B cell (primary cell): ENCODE data around the gene MYO18A. TPM values are rescaled to one million over a fixed set of nuclear protein-coding genes. Genes with fewer than 3 reads are reported as not detected.

Experiments used
- ATAC-seq: fragments of 200-7000 bp; cut with Tn5 transposase; one replicate; pipeline ENCODE4 v1.10.0; 2021; ENCODE audit warnings: low read depth, mild to moderate bottlenecking, moderate number of reproducible peaks, moderate library complexity
- CTCF ChIA-PET: fragments of 350-600 bp; sonication (Branson Sonifier 250); formaldehyde crosslinking; loops from one replicate; lab custom pipeline; 2021; ENCODE audit warnings: antibody characterized with exemption, inconsistent platforms; lab: Charles Lee
- POLR2A ChIA-PET: fragments of 350-600 bp; sonication (Branson Sonifier 250); formaldehyde crosslinking; loops from one replicate; lab custom pipeline; 2021; ENCODE audit warnings: antibody characterized with exemption; lab: Charles Lee
- DNase-seq: peaks from one replicate; pipeline ENCODE4 v3.0.0; 2013
- H2AFZ ChIP-seq: 2 replicates; pipeline ENCODE4 v1.6.1; 2012; ENCODE audit warnings: mild to moderate bottlenecking, low read depth, low read length; ENCODE audit not compliant: insufficient read depth, poor library complexity, severe bottlenecking
- H3K27ac ChIP-seq, 2 donors: 1 replicate in 1 of 2; 2 replicates in 1 of 2; pipeline ENCODE4 v1.5.1; 2012 to 2013; ENCODE audit warnings: low read length in 2 of 2, mild to moderate bottlenecking in 2 of 2, moderate library complexity in 1 of 2
- H3K27me3 ChIP-seq, 4 experiments: fragments of 200-600 bp in 1 of 4; sonication (generic) in 1 of 4; replicated peaks in 1 of 4; 1 replicate in 2 of 4; 2 replicates in 2 of 4; pipeline versions ENCODE4 v1.6.1 to v1.7.0; 2013 to 2016; ENCODE audit warnings: low read length in 3 of 4, mild to moderate bottlenecking in 2 of 4, mixed read lengths in 1 of 4, moderate library complexity in 1 of 4; ENCODE audit not compliant: insufficient read depth in 4 of 4, control insufficient read depth in 3 of 4; ENCODE audit errors: control extremely low read depth in 1 of 4
- H3K36me3 ChIP-seq, 2 experiments: replicated peaks in 1 of 2; 1 replicate in 1 of 2; 2 replicates in 1 of 2; pipeline versions ENCODE4 v1.6.1 to v1.7.1; 2013; ENCODE audit warnings: low read length in 1 of 2; ENCODE audit not compliant: insufficient read depth in 2 of 2, control insufficient read depth in 1 of 2; ENCODE audit errors: control extremely low read depth in 1 of 2, extremely low read depth in 1 of 2
- H3K4me1 ChIP-seq, 2 donors: fragments of 200-600 bp in 1 of 2; sonication (generic) in 1 of 2; 1 replicate in 1 of 2; 2 replicates in 1 of 2; pipeline versions ENCODE4 v1.5.1 to v1.6.1; 2013 to 2017; ENCODE audit warnings: low read length in 2 of 2; ENCODE audit not compliant: control insufficient read depth in 2 of 2, insufficient read depth in 2 of 2
- H3K4me2 ChIP-seq: replicated peaks from 2 replicates; pipeline ENCODE3; 2012; ENCODE audit warnings: mild to moderate bottlenecking, low read depth, low read length; ENCODE audit not compliant: poor library complexity, severe bottlenecking
- H3K4me3 ChIP-seq, 5 experiments: fragments of 200-600 bp in 1 of 5; sonication (generic) in 1 of 5; 1 replicate in 3 of 5; 2 replicates in 2 of 5; pipeline versions ENCODE4 v1.5.1 to v1.7.0; 2011 to 2016; ENCODE audit warnings: low read length in 4 of 5, mild to moderate bottlenecking in 4 of 5, low read depth in 2 of 5, control low read depth in 1 of 5, moderate library complexity in 1 of 5; ENCODE audit not compliant: insufficient read depth in 1 of 5; ENCODE audit errors: control extremely low read depth in 1 of 5, extremely low read depth in 1 of 5
- H3K79me2 ChIP-seq: fragments of 200-600 bp; sonication (generic); one replicate; pipeline ENCODE4 v1.6.0; 2016; ENCODE audit warnings: low read length; ENCODE audit not compliant: control insufficient read depth, insufficient read depth
- H3K9ac ChIP-seq: fragments of 200-600 bp; sonication (generic); 2 replicates; pipeline ENCODE4 v1.6.1; 2017; ENCODE audit warnings: mild to moderate bottlenecking, low read length, moderate library complexity
- H3K9me3 ChIP-seq, 3 donors: one replicate each; pipeline versions ENCODE4 v1.6.1 to v1.7.1; 2013; ENCODE audit warnings: low read length in 2 of 3; ENCODE audit not compliant: control insufficient read depth in 2 of 3, insufficient read depth in 1 of 3; ENCODE audit errors: control extremely low read depth in 1 of 3
- H4K20me1 ChIP-seq: 2 replicates; pipeline ENCODE4 v1.6.0; 2012; ENCODE audit warnings: mild to moderate bottlenecking, low read length; ENCODE audit not compliant: insufficient read depth, control insufficient read depth, poor library complexity, severe bottlenecking
- H3K27ac Mint-ChIP-seq: one replicate; pipeline ENCODE4 v1.8.0; 2021; ENCODE audit warnings: mixed read lengths
- H3K27me3 Mint-ChIP-seq: one replicate; pipeline ENCODE4 v1.8.0; 2021; ENCODE audit warnings: mixed read lengths
- H3K4me1 Mint-ChIP-seq: one replicate; pipeline ENCODE4 v1.8.0; 2021; ENCODE audit warnings: mixed read lengths
- H3K4me3 Mint-ChIP-seq: one replicate; pipeline ENCODE4 v1.8.0; 2021; ENCODE audit warnings: mixed read lengths
- H3K9me3 Mint-ChIP-seq: one replicate; pipeline ENCODE4 v1.8.0; 2022; ENCODE audit warnings: mixed read lengths; ENCODE audit not compliant: insufficient read depth
- EZH2 ChIP-seq: IDR thresholded peaks from 2 replicates; pipeline ENCODE4 v1.6.1; 2012; ENCODE audit warnings: borderline replicate concordance, low read depth, mild to moderate bottlenecking, moderate library complexity, low read length; ENCODE audit not compliant: insufficient read depth, poor library complexity, severe bottlenecking
- WGBS: methylation state at CpG from one replicate; pipeline ENCODE4 v1.1.5; 2013; ENCODE audit warnings: missing lambda C conversion rate; ENCODE audit not compliant: insufficient coverage; 5-methylcytosine and 5-hydroxymethylcytosine counted together
- intact Hi-C: fragments of 100-400 bp; cut with micrococcal nuclease; formaldehyde crosslinking; loops from one replicate; pipeline ENCODE4 v1.10.0; 2022
- polyA plus RNA-seq: library from polyadenylated mRNA; depleted of rRNA; stranded (reverse); fragments of >200 nt; gene quantifications from 2 replicates; pipeline ENCODE4 v1.2.3, GENCODE V29; 2012
- total RNA-seq, 2 donors: library from RNA; stranded (reverse); fragments of 120-200 nt in 1 of 2; gene quantifications; 1 replicate in 1 of 2; 2 replicates in 1 of 2; pipeline versions ENCODE4 v1.2.3 to v1.2.4, GENCODE V29; 2013 to 2022
- TF ChIP-seq, protein P1 (sequence below): fragments of 200-600 bp; IDR thresholded peaks from one replicate; pipeline ENCODE4 v1.8.0; 2022; ENCODE audit warnings: antibody characterized with exemption, mild to moderate bottlenecking

Gene MYO18A
- total and polyA plus RNA-seq, 2 donors (not counting 1 experiment from before 2014, with no cell fraction given): 72.2 to 155 TPM

DNA sequence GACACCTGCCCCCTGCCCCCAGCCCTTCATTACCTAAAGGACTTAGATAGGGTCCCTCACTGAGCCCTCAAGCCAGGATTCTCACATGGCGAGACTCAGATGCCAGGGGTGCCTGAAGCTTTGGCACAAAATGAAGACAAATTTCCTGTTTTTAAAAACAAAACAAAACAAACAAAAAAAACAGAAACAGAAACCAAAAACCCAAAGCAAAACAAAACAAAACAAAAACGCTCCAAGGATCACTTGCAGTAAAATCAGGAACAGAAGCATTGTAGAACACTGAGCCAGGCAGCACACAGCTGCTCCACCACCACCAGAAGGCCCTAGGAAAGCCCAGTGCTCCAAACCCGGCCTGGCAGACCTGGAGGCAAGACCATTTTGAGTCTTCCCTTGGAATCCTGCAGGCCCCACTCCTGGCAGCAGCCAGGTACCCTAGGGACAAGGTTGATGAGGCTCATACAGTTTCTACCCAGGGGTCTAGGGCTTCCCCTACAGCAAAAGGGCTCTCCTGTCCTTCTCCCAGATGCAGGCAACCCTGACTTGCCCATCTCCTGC is 20.8 kb downstream of the MYO18A start:
- Mint-ChIP-seq H3K27ac (no peak overlapping the region), H3K4me3 (no peak overlapping the region), H3K9me3 (no peaks in the 10 kb centered on the region), H3K27me3 (no peaks in the 10 kb centered on the region), H3K4me1 (peaks cover 1% of the 10 kb centered on the region)
- Histone ChIP-seq H3K27ac (no peak overlapping the region), H3K4me1 (peaks cover 0 to 3% of the 10 kb centered on the region in 2 donors), H3K79me2 (no peaks in the 10 kb centered on the region), H3K4me2 (peak overlapping the region; percentile 12), H3K9me3 (no peaks in the 10 kb centered on the region), H2AFZ (no peak overlapping the region), H3K9ac (no peak overlapping the region), H3K27me3 (no peaks in the 10 kb centered on the region), H3K4me3 (no peak overlapping the region), H3K36me3 (no peaks in the 10 kb centered on the region), H4K20me1 (no peaks in the 10 kb centered on the region)
- ATAC-seq (no peak), DNase-seq (no peak)
- TF ChIP-seq, protein P1, sequence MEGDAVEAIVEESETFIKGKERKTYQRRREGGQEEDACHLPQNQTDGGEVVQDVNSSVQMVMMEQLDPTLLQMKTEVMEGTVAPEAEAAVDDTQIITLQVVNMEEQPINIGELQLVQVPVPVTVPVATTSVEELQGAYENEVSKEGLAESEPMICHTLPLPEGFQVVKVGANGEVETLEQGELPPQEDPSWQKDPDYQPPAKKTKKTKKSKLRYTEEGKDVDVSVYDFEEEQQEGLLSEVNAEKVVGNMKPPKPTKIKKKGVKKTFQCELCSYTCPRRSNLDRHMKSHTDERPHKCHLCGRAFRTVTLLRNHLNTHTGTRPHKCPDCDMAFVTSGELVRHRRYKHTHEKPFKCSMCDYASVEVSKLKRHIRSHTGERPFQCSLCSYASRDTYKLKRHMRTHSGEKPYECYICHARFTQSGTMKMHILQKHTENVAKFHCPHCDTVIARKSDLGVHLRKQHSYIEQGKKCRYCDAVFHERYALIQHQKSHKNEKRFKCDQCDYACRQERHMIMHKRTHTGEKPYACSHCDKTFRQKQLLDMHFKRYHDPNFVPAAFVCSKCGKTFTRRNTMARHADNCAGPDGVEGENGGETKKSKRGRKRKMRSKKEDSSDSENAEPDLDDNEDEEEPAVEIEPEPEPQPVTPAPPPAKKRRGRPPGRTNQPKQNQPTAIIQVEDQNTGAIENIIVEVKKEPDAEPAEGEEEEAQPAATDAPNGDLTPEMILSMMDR: no peak
- no peak for TF ChIP-seq EZH2
- intact Hi-C loops: no loop called here
- ChIA-PET CTCF (interaction anchor here (1.1 to 1.5 kb wide), 3 partner anchors 14 to 42 kb away, joined by 3 read pairs; no protein-coding TSS in a partner anchor), POLR2A (no interaction called here)
- 77% methylated on average over 2 of the region's 3 CpGs for WGBS

DNA sequence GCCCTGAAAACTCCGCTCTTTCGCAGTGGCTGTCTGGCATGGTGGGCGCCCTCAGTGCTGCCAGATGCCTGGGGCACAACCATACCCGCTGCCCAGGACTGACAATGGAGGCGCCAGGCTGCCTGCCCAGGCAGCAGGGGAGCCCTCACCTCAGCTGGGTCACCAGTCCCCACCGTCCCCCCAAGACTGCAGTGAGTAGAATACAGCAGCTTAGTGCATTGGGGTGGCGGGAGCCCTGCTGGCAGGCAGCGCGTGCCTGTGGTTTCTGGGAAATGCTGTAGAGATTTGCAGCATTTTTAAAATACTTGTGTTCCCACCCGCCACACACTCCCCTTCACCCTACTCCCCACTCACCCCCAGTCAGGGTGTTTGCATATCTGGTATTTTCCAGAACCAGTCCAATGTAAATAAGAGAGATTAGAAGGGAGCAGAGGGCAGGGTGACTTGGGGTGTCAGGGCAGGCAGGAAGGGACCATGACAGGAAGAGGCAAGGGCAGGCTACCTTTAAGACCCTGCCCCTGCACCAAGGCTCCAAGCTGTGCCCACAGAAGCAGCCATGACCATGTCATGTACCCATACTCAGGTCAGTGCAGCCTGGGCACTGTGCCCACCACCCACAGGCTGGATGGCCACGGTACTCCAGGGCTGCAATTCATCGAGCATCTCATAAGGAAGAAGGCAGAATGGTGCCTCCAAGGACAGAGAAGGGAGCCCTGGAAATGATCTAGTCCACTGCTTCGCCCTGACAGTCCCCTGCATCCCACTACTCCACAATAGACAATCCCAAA is 21.5 kb downstream of the MYO18A start:
- Mint-ChIP-seq H3K4me1 (peaks cover 1% of the 10 kb centered on the region), H3K27ac (no peak overlapping the region), H3K27me3 (no peaks in the 10 kb centered on the region), H3K9me3 (no peaks in the 10 kb centered on the region), H3K4me3 (no peak overlapping the region)
- ATAC-seq (no peak), DNase-seq (no peak)
- no peak overlapping the region for H3K4me2 ChIP-seq
- H3K27me3 ChIP-seq: no peaks in the 10 kb centered on the region
- POLR2A ChIA-PET: no interaction called here
- CTCF ChIA-PET: interaction anchor here (1.4 to 1.5 kb wide), 2 partner anchors 34 to 41 kb away, joined by 3 read pairs; no protein-coding TSS in a partner anchor
- H3K9ac ChIP-seq: no peak overlapping the region
- no peak overlapping the region for H2AFZ ChIP-seq
- H3K79me2 ChIP-seq: no peaks in the 10 kb centered on the region
- H3K36me3 ChIP-seq: no peaks in the 10 kb centered on the region
- no peaks in the 10 kb centered on the region for H3K9me3 ChIP-seq
- intact Hi-C loops: no loop called here
- no peak overlapping the region for H3K27ac ChIP-seq
- H3K4me1 ChIP-seq: peaks cover 0 to 3% of the 10 kb centered on the region in 2 donors
- no peaks in the 10 kb centered on the region for H4K20me1 ChIP-seq
- TF ChIP-seq, protein P1: no peak
- TF ChIP-seq EZH2: no peak
- no peak overlapping the region for H3K4me3 ChIP-seq
- WGBS: 90% methylated on average over 7 of the region's 13 CpGs
